GM12892 (cell line): Measurements from ENCODE around the gene GRN.
"Not testable (repeated sequence)": the region's sequence is repeated elsewhere in the genome, so short reads cannot be mapped to it uniquely, and the experiment has no call there.

Experiments used
- DNase-seq: peaks from one replicate; pipeline ENCODE4 v3.0.0; 2011; ENCODE audit not compliant: insufficient read length
- FAIRE-seq: peaks from 2 replicates; lab custom pipeline; 2011; peaks lifted over from hg19 to GRCh38; lab: Jason Lieb, UNC
- POLR2A ChIP-seq: IDR thresholded peaks from 2 replicates; pipeline ENCODE4 v1.6.1; 2011; ENCODE audit warnings: low read depth, low read length, control low read depth
- POLR2AphosphoS5 ChIP-seq: IDR thresholded peaks from 2 replicates; pipeline ENCODE4 v1.6.1; 2011; ENCODE audit warnings: low read depth, low read length, control low read depth
- TAF1 ChIP-seq: IDR thresholded peaks from 2 replicates; pipeline ENCODE4 v1.6.1; 2011; ENCODE audit warnings: low read depth, mild to moderate bottlenecking, control low read depth, low read length, borderline replicate concordance

GRN gene

GRCh38 chr17:44322236-44322895, 22.7 kb upstream of the GRN start:
- FAIRE-seq (no peak), DNase-seq (no peak)
- TF ChIP-seq POLR2A (no peak), TAF1 (no peak), POLR2AphosphoS5 (no peak)

GRCh38 chr17:44323359-44324091, 21.6 kb upstream of the GRN start:
- no peak for DNase-seq

GRCh38 chr17:44324092-44324570, 21.0 kb upstream of the GRN start:
- no peak for DNase-seq
- TF ChIP-seq TAF1 = no peak
- no peak for TF ChIP-seq POLR2AphosphoS5
- TF ChIP-seq POLR2A = no peak
- no peak for FAIRE-seq

More at GRCh38 chr17:44323359-44324091, 21.6 kb upstream of the GRN start:
- FAIRE-seq = no peak
- TF ChIP-seq POLR2AphosphoS5 (no peak), POLR2A (no peak), TAF1 (no peak)

- peak; percentile 81 for TF ChIP-seq POLR2AphosphoS5
- TF ChIP-seq TAF1 = peak; percentile 39; the same call in 1 of the 2 replicates
- peak; percentile 92 for TF ChIP-seq POLR2A
- FAIRE-seq (peak; percentile 98), DNase-seq (peak; percentile 80)
These were observed 20.4 kb upstream of the GRN start, which contains the start of gene SLC25A39 for GRCh38 chr17:44324571-44325275. TSS of gene SLC25A39 (minus strand) at chr17:44324823. CDS start at chr17:44323562, 1,261 bp downstream.

- FAIRE-seq = peak; percentile 61
- peak; percentile 94 for DNase-seq
- no peak for TF ChIP-seq POLR2AphosphoS5
- TF ChIP-seq POLR2A = no peak
- no peak for TF ChIP-seq TAF1
These were observed 18.1 kb upstream of the GRN start for GRCh38 chr17:44326861-44327444.

GRCh38 chr17:44327715-44328449, 17.2 kb upstream of the GRN start:
- DNase-seq (no peak), FAIRE-seq (no peak)

GRCh38 chr17:44329516-44329915, 15.6 kb upstream of the GRN start:
- not testable (repeated sequence) for DNase-seq, FAIRE-seq

More at GRCh38 chr17:44327715-44328449, 17.2 kb upstream of the GRN start:
- no peak for TF ChIP-seq POLR2AphosphoS5
- TF ChIP-seq POLR2A = no peak
- no peak for TF ChIP-seq TAF1

- DNase-seq, FAIRE-seq: not testable (repeated sequence)
These were observed 14.8 kb upstream of the GRN start for GRCh38 chr17:44330263-44330662.

- TF ChIP-seq POLR2A (no peak), TAF1 (no peak), POLR2AphosphoS5 (no peak)
- DNase-seq (peak; percentile 63), FAIRE-seq (peak; percentile 94)
These were observed 13.8 kb upstream of the GRN start for GRCh38 chr17:44331249-44331760.

- TF ChIP-seq TAF1 = no peak
- no peak for TF ChIP-seq POLR2AphosphoS5
- TF ChIP-seq POLR2A = no peak
- DNase-seq (no peak), FAIRE-seq (no peak)
These were observed 11.7 kb upstream of the GRN start for GRCh38 chr17:44333371-44333770.

- DNase-seq = no peak
These were observed 10.8 kb upstream of the GRN start for GRCh38 chr17:44334315-44334714.

More at GRCh38 chr17:44334315-44334714, 10.8 kb upstream of the GRN start:
- TF ChIP-seq TAF1 = no peak
- no peak for TF ChIP-seq POLR2AphosphoS5
- TF ChIP-seq POLR2A = no peak
- no peak for FAIRE-seq
